NCI-H446 (cell line): Measurements from ENCODE around the gene TRIO.
A peak's percentile ranks its signal among the peaks of the same experiment; 100 is the strongest.

Source experiments
- DNase-seq, 2 experiments: peaks; one replicate each; lab custom pipeline; 2025; lab: John Stamatoyannopoulos, UW

TRIO gene

DNA sequence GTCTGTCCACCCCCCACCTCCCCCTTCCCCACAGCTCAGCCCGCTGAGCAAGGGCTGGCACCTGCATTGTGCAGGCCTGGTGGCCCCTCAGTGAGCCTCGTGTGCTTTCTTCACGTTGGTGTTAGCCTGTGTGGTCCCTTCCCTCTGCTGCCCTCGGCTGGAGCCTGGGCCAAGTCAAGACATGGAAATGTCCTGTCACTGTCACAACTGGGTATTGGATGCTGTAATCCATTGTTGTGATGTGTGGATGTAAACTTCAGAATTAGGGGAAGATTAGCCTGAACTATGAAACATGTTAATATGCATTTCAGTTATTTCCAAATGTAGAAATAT is 103.9 kb downstream of the TRIO start:
- DNase-seq = no peak

DNA sequence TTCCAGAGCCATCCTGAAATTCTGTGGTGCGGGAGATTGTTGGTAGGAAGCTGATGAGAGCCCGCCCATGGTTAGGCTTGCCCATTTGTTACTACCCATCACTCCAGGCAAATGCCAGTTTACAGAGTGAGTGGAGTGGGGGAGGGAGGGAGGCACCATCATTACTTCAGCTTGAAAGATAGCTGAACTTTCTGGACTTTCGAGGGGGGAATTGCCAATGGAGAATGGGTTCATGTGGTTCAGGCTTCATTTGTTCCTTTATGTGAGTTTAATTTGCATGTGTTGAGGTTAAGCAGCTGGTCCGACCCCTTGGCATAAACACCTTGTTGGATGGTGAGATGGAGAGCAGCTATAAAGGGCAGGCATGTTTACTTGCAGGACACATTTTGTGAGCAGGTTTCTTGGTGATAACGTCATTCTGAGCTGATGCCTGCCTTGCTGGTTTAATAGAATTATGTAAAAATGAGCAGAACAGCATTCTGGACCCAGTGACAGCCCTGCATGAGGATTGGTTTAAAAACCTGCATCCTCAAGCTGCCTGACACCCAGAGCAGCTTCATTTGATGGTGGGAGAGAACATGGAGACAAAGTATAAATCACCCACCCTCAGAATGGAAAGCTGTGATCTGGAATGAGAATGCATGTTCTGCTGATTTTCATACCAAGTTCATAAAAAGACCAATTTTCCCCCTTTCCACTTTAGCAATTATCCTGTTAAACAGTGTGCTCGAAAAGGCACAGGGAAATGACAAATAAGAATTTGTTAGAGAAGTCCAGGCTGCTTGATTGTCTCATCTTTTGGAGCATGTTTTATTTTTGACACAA is 106.3 kb downstream of the TRIO start:
- DNase-seq = no peak

DNA sequence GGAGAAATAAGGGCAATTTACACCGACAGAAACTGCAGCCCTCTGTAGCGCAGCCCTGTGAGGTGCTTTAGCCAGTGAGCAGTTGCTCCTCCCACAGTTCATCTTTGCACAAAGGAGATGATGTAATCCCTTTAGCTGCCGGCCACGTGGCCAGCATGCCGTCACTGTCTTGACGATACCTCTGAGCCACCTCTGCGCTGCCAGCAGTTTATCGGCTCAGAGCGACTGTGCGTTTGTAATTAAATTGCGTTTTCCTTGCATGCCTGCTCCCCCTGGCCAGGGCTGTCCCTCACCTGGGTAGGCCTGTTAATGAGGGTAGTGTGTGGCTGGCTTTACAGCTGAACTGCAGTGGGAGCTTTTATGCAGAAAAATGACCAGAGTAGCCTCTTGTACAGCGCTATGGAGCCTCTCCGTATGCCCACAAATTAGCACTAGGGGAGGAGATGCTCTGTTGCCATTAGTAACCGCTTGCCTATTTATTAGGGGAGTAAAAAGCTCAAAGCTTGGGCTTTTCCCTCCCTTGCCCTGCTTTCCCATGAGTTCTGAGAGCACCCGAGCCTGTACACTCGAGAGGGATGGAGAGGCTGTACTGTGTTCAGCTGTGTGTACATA is 107.0 kb downstream of the TRIO start:
- peak in 1 of 2 experiments; percentile 35 for DNase-seq

DNA sequence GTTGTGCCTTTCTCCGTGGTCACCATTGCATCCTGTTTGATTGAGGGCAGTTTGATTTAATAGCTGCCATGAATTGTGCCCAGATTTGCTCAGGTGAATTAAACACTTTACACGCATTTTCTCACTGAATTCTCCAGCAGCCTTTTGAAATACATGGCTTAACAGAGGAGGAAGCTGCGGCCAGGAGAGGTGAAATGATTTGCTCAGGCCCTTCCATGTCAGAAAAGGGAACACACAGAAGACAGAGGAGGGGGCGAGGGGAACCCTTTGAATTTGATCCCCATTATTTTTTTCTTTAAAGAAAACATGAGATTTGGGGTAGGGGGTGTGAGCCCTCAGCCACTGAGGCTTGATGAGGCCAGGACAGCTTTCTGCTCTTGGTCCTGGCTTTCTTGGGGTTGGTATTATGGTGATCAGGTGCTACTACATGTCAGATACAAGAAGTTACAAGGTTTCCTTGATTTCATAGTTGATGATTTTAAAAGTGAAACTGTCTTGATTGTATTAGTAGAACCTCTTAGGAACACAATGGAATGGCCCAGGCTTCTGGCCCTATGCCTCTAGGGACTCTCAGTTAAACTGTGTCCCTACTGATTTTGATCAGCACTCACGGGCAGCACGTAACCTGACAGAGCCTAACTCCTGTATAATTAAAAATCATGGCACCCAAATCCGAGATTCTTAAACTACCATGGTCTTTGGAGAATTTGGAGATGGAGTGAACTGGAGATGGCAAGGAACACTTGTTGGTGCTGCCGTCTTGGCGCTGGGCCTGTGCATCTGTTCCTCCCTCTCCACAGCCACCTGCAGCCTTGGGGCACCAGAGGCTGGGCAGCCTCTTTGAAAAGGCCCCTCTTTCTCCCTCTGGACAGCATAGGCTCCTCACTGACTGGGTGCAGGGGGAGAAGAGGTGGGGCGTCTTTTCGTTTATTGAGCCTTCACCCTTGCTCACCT is 107.9 kb downstream of the TRIO start:
- peak in 1 of 2 experiments; percentile 34 for DNase-seq

DNA sequence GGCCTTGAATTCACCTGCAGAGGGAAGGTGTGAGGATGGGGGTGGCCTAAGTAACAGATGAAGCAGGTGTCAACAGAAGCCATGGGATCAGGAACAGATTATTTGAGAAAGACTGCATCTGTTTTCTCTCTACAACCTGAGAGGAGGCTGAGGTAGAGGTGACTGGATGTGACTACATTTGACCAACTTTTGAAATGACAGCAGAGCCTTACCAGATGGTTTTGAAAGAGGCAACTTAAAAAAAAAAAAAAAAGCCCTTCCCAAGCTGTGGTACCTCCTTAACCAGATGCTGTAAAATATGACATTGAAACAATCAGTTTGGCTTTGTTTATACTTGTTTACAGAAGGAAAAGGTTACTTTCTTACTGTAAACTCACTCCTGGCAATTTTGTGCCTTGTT is 108.6 kb downstream of the TRIO start:
- no peak for DNase-seq

DNA sequence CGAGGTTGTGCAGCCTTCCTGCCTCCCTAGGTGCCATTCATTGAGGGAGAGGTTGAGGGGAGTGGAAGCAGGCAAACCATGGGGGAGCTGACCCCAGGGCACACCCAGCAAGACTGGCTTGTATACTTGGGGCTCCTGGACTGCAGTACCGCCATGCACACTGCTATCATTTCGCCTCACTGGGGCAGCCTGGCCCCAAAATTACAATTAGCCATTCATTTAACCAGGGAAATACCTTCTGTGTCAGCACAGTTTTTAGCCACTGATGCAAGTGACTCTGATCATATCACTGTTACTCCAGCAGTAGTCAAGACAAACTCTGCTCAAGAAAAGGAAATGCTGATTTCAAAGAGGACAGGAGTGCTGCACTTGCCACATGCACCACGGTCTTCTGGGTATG is 109.7 kb downstream of the TRIO start:
- no peak for DNase-seq

DNA sequence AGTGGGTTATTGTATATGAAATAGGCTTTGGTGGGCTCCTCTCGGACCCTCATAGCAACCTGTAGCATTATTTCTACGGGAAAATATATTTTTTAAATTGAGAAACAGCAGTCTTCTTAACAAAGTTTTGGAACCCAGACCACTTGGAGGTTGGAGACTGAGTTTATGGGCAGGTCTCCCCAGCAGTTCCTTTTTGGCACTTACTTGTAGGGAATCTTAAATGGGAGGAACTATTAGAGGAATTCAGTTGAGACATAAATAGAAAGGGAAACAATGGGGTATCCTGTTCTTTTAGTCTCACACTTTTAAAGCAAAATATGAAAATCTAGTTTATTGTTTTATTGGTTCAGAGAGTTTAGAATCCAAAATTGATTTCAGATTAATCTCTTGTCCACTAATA is 111.5 kb downstream of the TRIO start:
- no peak for DNase-seq

DNA sequence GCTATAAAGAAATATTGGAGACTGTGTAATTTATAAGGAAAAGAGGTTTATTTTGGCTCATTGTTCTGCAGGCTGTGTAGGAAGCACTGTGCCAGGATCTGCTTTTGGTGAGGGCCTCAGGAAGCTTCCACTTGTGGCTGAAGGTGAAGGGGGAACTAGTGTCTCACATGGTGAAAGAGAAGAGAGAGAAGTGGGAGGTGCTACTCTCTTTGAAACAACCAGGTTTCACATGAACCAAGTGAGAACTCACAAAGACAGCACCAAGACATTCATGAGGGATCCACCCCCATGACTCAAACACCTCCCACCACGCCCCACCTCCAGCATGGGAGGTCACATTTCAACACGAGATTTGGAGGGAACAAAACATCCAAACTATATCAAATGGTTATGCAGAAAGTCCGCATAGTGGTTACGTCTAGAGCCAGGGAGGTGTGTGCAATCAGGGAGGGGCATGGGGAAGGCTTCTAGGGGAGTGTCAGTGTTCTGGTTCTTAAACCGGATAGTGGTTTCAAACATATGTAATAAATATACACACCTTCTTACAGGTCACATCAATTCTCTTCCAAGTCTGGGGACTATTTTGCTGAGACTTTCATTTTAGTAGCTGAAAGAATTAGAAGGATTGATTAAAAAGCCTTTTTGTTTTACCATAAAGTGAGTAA is 113.0 kb downstream of the TRIO start:
- no peak for DNase-seq

DNA sequence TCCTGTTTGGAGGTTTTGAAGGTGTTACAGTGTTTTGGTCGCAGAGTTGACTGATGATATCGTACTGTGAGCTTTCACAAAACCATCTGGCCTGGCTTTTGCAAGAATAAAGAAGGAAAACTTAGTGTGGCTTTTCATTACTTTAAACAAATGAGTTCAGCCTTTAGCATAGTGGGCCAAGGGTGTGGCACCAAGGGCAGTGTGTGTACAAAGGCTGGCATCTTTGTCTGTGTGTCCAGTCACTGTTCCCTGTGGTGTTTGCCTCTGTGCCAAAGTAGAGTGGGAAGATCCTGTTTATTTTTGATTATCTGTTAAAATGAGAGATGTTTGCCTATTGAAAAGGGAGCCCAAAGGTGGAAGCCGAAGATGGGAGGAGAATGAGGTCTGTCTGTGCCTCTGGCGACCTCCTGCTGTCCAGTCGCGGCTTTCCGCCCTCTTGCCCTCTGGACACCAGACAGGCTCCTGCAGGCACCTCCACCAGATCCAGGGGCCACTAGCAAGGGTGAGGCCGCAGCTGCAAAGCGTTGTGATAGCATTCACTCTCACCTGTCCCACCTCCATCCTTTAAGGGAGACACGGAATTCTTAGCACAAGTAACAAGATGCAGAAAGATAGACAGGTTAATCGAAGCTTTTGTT is 113.7 kb downstream of the TRIO start:
- no peak for DNase-seq

DNA sequence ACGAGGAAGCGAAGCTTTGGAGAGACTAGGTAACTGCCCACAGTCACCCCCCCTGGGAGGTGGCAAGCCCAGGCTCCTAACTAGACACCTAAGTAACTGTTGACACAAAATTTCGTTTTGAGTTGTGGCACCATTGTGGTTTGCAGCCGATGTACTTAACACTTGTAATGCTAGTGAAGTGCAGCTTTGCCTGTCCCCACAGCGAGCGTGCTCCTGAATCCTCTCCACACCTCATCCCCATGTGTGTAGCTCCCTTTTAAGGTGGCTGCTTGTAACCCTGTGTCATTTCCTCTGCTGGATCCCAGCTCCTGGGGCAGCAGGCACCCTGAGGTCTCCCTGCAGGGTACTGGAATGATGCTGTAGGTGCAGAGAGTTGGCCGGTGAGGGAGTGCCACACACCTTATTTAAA is 114.9 kb downstream of the TRIO start:
- no peak for DNase-seq

DNA sequence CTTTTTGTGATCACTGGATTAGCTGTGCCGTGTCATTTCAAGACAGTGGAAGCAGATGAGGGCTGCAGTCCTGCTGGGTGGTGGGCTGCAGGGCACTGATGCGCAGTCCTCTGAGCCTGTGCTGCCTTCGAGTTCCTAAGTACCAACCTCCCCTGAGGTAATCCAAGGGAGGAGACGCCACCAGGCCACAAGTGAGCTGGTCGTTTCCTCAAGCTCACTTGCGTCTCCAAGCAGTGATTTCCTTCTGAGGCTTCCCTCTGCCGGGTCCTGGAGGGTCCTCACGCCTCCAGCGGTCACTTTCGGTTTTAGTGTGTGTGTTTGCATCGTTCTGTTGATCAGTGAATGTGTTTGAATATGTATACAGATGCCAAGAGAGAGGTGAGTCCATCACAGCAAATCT is 115.7 kb downstream of the TRIO start:
- DNase-seq = no peak

DNA sequence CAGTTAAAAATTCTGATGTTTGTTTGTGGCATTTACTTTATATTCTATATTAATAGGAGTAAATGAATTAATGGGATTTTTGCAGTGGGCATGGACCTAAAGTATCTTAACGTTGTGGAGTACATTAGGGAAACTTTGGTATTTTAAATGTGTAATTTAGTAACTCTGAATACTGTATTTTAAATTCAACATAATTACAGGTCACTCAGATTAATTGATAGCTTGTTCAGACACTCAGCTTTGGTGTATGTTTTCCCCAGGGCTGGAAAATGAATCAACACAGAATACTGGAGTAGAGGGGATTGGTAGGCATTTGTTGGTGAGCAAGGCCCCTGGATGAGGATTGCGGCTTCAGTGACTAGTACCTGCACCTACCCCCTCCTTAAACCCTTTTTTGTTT is 117.5 kb downstream of the TRIO start:
- no peak for DNase-seq

DNA sequence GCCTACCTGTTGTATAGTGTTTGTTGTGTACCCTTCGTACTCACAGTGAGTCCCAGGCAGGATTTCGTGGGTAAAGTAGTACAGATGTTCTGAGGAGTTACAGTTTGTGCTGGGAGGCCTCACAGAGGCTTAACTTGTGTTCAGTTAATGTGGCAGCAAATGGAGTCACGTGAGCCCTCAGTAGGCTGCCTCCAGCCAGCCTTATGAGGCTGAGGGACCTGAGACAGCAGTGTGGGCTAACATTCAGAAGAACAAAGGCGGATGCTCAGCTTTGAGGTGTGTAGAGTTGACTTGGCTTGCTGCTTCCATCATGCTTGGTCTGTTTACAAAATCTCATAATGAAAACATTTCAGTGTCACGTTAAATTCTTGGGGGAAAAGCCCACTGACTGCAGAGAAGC is 118.1 kb downstream of the TRIO start:
- DNase-seq = no peak

DNA sequence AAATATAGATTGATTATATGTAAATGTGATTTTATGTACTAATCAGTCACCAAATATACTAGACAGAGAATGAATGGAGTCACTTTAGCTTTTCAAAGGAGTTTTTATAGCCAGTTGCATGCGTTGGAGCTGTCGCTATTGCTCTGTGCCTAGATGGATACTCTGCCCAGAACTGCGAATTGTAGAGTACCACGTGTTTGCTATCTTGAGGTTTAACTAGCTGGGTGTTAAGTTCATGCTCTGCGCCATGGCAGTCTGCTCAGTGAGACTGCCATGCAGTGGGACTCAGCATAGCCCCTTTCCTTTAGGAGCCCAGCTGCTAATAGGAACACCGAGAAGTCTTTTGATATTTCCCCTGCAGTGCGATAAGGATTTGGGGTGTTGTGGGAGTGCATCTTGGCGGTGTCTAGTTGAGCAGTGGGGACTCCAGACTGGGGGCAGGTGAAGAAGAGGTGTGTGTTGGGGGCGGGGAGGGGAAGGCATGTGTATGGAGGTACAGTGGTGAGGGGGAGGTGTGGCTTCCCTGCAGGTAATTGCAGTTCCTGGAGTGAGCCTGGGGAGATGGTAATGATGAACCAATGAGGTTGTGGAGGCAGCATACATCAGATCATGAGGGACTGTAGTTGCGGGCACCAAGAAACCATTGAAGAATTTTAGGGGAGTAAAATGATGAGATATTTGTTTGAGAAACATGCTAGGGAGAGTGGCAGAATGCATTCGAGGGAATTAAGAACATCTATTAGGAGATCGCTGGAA is 118.9 kb downstream of the TRIO start:
- DNase-seq = no peak

DNA sequence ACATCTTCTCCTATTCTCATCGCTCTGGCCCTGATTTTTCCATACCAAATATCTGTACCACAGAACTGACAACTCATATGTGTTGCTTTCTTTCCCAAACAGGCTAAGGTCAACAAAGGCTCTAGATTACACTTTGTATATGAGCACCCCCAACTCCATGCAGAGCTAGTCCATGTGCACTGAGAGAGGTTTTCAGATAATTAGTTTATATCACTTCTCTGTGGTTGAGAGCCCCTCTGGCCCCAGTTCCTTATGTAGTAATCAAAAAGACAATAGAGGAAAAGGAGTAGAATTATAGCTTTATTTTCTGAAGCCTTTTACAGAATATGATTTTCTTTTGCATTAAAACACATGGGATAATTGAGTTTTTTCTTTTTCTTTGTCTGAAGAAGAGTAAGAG is 120.0 kb downstream of the TRIO start:
- no peak for DNase-seq

DNA sequence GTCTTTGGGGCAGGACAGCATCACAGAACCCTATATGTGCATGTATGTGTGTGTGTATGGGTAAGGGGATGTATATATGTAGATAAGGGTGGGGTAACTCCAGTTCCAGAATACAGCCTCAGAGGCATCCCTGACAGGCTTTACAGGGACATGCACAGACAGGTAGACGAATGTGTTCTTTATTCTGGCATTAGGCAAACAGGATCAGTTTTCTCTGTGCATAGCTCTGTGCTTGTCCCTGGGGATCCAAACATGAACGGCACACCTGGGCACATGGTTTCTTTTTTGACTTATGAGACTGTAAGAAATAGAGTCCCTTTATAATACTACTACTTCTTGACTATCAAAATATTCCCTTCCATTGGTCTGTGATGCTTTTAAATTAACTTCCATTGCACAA is 120.6 kb downstream of the TRIO start:
- no peak for DNase-seq

DNA sequence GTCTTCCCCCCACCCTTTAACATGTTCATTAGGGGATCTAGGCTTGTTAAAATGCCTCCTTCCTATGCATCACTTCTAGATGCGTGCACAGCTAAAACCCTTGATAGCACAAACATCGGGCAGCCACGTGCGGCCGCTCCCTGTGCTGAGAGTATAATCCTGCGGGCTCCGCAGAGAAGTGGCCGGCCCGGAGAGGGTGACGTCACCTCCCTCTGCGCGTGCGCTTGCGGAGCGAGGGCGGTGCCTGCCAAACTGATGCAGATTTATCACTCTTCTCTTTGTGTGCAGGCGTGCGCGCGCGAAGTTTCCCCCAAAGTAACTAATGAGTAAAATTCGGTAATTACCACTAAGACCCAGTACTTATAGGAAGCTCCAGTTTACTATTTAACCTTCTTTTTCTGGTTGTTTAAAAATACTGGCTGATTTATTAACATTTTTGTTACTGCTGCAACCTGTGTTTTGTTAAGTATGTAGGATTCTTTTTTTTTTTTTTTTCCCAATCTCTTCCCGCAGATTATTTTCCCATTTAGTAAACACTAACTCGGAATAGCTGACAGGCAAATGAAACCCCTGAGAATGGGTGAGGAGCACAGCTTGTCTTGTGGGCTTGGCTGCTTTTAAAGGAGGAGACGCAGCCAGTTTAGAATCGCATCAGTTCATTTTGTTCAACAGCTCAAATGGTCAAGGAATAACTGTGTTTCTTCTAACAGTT is 121.6 kb downstream of the TRIO start:
- DNase-seq = peak; percentile 96 to 99

DNA sequence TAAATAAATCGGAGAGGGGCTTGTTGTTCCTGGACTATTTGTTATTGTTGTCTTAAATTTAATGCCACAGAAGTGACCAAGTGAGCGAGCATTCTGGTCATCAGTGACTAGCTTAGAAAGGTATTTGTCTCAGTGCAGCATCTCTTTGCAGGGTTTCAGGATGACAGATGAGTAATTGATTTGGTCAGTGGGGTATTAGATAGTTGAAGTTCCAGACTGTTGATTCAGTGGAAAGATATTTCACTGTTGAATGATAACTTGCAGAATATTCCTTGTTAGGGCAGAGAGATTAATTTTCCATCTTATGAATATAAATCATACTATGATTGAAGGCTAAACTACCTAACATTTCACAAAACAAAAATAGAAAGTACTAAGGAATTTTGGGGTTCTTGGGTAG is 122.4 kb downstream of the TRIO start:
- peak; percentile 34 to 61 for DNase-seq

DNA sequence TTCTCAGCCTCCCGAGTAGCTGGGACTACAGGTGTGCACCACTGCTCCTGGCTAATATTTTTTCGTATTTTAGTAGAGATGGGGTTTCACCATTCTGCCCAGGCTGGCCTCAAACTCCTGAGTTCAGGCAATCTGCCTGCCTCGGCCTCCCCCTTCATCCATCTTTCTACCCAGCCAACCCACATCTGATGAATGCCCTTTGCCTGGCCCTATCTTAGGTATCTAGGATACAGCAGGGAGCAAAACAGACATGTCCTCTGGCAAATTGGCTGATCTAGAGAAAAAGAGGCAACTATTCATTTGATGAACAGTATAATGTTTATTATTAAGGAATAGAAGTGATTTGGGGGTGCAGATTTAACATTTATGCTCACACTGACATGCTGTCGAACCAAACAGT is 123.0 kb downstream of the TRIO start:
- DNase-seq = no peak

DNA sequence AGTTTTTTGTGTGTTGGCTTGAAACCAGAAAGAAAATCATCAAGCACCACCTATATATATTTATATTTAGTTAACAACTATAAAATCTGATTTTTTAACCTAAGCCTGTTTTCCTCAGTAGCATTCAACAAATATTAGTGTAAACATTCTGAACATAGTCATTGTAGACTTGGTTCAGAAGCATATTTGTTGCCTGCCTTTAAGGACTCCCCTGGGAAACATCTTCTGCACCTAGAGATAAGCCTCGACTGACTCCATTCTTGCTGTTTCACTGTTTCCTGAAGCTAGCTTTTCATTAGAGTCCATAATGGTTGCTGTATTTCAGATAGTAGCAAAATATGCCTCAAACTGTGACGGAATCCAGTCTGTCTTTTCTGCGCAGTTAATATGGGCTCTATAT is 123.5 kb downstream of the TRIO start:
- no peak for DNase-seq
